OCI-LY3 (cell line): ENCODE measurements around the gene UNC93B1.

Experiments
- H2AFZ ChIP-seq: fragments of 200-600, 300-600 bp; shearing (Covaris generic); 2 replicates; pipeline ENCODE4 v1.6.0; 2014; ENCODE audit warnings: antibody characterized with exemption, low read depth, low read length
- H3K27ac ChIP-seq: fragments of 200-600, 300-600 bp; sonication (generic); 2 replicates; pipeline ENCODE4 v1.5.1; 2014; ENCODE audit warnings: mild to moderate bottlenecking, low read length, moderate library complexity, mixed read lengths
- H3K27me3 ChIP-seq: fragments of 200-600, 300-600 bp; sonication (generic); 2 replicates; pipeline ENCODE4 v1.6.1; 2014; ENCODE audit warnings: low read depth, low read length, mixed read lengths
- H3K36me3 ChIP-seq: fragments of 200-600, 300-600 bp; sonication (generic); replicated peaks from 2 replicates; pipeline ENCODE3; 2014; ENCODE audit warnings: low read depth, low read length, mixed read lengths
- H3K4me1 ChIP-seq: fragments of 300-600, 200-600 bp; sonication (generic); 2 replicates; pipeline ENCODE4 v1.6.1; 2014; ENCODE audit warnings: low read length, mixed read lengths
- H3K4me2 ChIP-seq: fragments of 200-600, 300-600 bp; sonication (generic); 2 replicates; pipeline ENCODE4 v1.6.1; 2014; ENCODE audit warnings: low read length, mixed read lengths
- H3K4me3 ChIP-seq: fragments of 300-600, 200-600 bp; sonication (generic); 2 replicates; pipeline ENCODE4 v1.5.1; 2014; ENCODE audit warnings: antibody characterized with exemption, mild to moderate bottlenecking, low read length, moderate library complexity
- H3K79me2 ChIP-seq: fragments of 300-600, 200-600 bp; shearing (Covaris generic); 2 replicates; pipeline ENCODE4 v1.6.1; 2014; ENCODE audit warnings: mild to moderate bottlenecking, low read length, mixed read lengths
- H3K9ac ChIP-seq: fragments of 300-600, 200-600 bp; shearing (Covaris generic); 2 replicates; pipeline ENCODE4 v1.6.0; 2014; ENCODE audit warnings: mild to moderate bottlenecking, low read length, moderate library complexity
- H3K9me3 ChIP-seq: fragments of 200-600, 300-600 bp; shearing (Covaris generic); 2 replicates; pipeline ENCODE4 v1.6.1; 2014; ENCODE audit warnings: low read length, mixed read lengths; ENCODE audit not compliant: insufficient read depth
- H4K20me1 ChIP-seq: fragments of 200-600, 300-600 bp; sonication (generic); 2 replicates; pipeline ENCODE4 v1.6.1; 2016; ENCODE audit warnings: low read length, mixed read lengths; ENCODE audit not compliant: insufficient read depth
- EZH2phosphoT487 ChIP-seq: fragments of 200-600 bp; shearing (Covaris generic); IDR thresholded peaks from 2 replicates; pipeline ENCODE4 v1.6.1; 2018; ENCODE audit warnings: antibody characterized with exemption, mixed run types, low read depth
- TF ChIP-seq, protein P1 (sequence below): fragments of 200-600, 300-600 bp; sonication (generic); IDR thresholded peaks from 2 replicates; pipeline ENCODE4 v1.5.1; 2014; ENCODE audit warnings: antibody characterized with exemption, low read length, low read depth

The UNC93B1 gene

DNA sequence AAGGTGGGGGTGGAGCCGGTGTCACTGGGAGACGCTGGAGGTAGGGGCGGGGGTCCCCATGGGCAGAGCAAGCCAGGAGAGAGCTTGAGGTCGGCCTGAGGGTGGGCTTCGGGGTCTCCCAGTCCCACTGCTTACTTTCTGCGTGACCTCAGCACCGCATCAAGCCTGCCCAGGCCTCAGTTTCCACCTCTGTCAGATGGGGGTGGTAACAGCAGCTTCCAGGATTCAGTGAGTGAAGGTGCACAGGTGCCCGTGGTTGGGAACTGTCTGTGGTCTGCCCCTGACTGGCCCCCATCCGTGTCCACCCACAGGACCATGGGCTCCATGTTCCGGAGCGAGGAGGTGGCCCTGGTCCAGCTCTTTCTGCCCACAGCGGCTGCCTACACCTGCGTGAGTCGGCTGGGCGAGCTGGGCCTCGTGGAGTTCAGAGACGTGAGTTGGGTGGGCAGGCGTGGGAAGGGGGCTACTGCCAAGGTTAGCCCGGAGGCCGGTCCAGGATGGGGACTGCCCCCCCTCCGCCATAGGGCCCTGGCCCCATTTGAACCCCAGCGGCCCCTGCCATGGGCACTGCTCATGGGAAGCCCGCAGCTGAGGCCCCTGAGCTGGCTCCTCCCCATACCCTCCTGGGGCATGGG is 37.2 kb upstream of the UNC93B1 start:
- H2AFZ ChIP-seq, result no peak overlapping the region
- peaks cover 45% of the 10 kb centered on the region for H3K79me2 ChIP-seq
- peaks cover 34% of the 10 kb centered on the region for H3K36me3 ChIP-seq
- H3K4me1 ChIP-seq, result peaks cover 20% of the 10 kb centered on the region
- H3K9ac ChIP-seq, result peak overlapping the region; percentile 96
- peak overlapping the region; percentile 97 for H3K4me2 ChIP-seq
- no peak for TF ChIP-seq EZH2phosphoT487
- TF ChIP-seq, protein P1, sequence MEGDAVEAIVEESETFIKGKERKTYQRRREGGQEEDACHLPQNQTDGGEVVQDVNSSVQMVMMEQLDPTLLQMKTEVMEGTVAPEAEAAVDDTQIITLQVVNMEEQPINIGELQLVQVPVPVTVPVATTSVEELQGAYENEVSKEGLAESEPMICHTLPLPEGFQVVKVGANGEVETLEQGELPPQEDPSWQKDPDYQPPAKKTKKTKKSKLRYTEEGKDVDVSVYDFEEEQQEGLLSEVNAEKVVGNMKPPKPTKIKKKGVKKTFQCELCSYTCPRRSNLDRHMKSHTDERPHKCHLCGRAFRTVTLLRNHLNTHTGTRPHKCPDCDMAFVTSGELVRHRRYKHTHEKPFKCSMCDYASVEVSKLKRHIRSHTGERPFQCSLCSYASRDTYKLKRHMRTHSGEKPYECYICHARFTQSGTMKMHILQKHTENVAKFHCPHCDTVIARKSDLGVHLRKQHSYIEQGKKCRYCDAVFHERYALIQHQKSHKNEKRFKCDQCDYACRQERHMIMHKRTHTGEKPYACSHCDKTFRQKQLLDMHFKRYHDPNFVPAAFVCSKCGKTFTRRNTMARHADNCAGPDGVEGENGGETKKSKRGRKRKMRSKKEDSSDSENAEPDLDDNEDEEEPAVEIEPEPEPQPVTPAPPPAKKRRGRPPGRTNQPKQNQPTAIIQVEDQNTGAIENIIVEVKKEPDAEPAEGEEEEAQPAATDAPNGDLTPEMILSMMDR, result no peak
- H3K27me3 ChIP-seq, result no peaks in the 10 kb centered on the region
- H3K9me3 ChIP-seq, result no peaks in the 10 kb centered on the region
- H4K20me1 ChIP-seq, result no peaks in the 10 kb centered on the region; the same call in 1 of the 2 replicates
- H3K27ac ChIP-seq, result peak overlapping the region; percentile 90
- H3K4me3 ChIP-seq, result peak overlapping the region; percentile 81

DNA sequence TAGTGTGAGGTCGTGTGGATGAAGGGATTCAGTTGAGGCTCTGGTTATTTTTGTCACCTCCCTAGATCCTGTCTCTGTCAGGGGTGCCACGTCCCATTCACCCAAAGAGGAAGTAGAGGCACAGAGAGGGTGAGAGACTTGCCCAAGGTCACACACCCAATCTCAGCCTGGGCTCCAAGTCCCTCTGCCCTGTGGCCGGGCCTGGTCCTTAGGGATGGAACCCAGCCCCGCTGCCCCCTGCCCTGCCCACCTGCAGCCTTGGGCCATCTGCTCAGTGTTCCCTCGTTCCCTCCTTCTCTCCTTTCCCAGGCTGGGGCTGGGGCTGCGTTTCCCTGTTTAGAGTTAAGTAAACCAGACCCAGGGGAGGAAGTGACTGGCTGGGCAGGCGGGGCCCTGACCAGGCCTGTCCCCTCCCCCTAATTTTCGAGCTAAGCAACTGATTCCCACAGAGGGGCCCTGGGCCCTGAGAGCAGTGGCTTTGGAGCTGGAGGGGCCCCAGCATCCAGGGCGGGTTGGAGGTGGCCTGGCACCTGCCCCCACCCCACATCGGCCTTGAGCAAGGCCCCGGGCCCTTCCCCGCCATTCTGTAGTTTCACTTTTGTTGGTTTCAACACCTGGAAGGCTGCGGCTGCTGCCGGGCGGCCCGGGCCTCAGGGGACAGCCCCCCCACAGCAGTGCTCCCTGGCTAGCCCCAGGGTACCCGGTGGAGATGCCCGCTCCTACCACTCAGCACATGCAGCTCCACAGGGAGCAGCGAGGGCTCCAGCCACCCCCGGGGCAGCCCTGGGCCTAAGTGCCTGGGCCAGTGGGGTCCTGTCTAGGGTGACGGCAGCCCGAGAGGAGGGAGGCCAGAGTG is 36.4 kb upstream of the UNC93B1 start:
- Histone ChIP-seq H2AFZ (no peak overlapping the region), H3K4me3 (peak overlapping the region; percentile 81), H3K27me3 (no peaks in the 10 kb centered on the region), H3K9ac (peak overlapping the region; percentile 96), H3K36me3 (peaks cover 30% of the 10 kb centered on the region), H3K4me2 (peak overlapping the region; percentile 97), H3K79me2 (peaks cover 45% of the 10 kb centered on the region), H3K27ac (peak overlapping the region; percentile 90), H3K9me3 (no peaks in the 10 kb centered on the region), H3K4me1 (peaks cover 20% of the 10 kb centered on the region), H4K20me1 (no peaks in the 10 kb centered on the region; the same call in 1 of the 2 replicates)
- TF ChIP-seq EZH2phosphoT487, result no peak
- TF ChIP-seq, protein P1, result no peak

DNA sequence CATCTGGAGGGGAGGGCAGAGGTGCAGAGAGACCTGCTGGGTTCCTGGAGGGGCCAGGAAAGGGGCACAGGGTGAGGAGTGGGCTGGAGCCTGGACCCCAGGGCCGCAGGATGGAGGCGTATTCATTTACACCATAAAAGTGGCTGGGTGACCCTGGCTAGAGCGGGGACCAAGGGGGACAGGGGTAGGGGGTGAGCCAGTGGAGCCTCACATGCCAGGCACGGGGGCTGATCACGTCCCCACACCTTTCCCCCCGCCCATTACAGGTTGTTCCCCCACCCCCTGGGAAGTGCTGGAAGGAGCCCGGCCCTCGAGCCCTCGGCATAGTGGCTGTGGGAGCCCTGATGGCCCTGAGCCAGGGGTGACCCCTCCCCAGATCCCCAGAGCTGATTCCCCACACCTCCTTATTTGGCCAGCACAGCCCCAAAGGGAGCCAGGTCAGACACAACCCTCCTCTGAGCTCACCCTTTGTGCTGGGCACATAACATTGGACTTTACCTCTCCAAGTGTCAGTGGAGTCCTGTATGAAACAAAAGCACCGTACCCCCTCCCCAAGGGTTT is 35.7 kb upstream of the UNC93B1 start:
- H3K27me3 ChIP-seq, result no peaks in the 10 kb centered on the region
- H3K9ac ChIP-seq, result peak overlapping the region; percentile 96
- H3K4me3 ChIP-seq, result peak overlapping the region; percentile 81
- H2AFZ ChIP-seq, result no peak overlapping the region
- no peak for TF ChIP-seq EZH2phosphoT487
- TF ChIP-seq, protein P1, result no peak
- H3K27ac ChIP-seq, result peak overlapping the region; percentile 90
- H3K36me3 ChIP-seq, result peaks cover 23% of the 10 kb centered on the region
- peaks cover 20% of the 10 kb centered on the region for H3K4me1 ChIP-seq
- H4K20me1 ChIP-seq, result no peaks in the 10 kb centered on the region; the same call in 1 of the 2 replicates
- H3K79me2 ChIP-seq, result peaks cover 45% of the 10 kb centered on the region
- peak overlapping the region; percentile 97 for H3K4me2 ChIP-seq
- no peaks in the 10 kb centered on the region for H3K9me3 ChIP-seq
